Duodenal mucosa (tissue), 2 donors: ENCODE results near the gene ELOVL5.

Experiments used
- H3K27ac ChIP-seq: one replicate; pipeline ENCODE4 v1.7.0; 2013; ENCODE audit warnings: low read depth, low read length
- H3K27me3 ChIP-seq, 2 donors: one replicate each; pipeline ENCODE4 v1.7.0; 2013; ENCODE audit warnings: low read length in 2 of 2, control low read depth in 1 of 2; ENCODE audit not compliant: insufficient read depth in 2 of 2, control insufficient read depth in 1 of 2
- H3K36me3 ChIP-seq, 2 donors: one replicate each; pipeline ENCODE4 v1.7.0; 2013; ENCODE audit warnings: low read length in 2 of 2, control low read depth in 1 of 2; ENCODE audit not compliant: insufficient read depth in 2 of 2, control insufficient read depth in 1 of 2
- H3K4me1 ChIP-seq, 2 donors: one replicate each; pipeline ENCODE4 v1.7.0; 2013; ENCODE audit warnings: low read length in 2 of 2, control low read depth in 1 of 2; ENCODE audit not compliant: insufficient read depth in 2 of 2, control insufficient read depth in 1 of 2
- H3K4me3 ChIP-seq, 2 donors: one replicate each; pipeline ENCODE4 v1.7.0; 2013; ENCODE audit warnings: low read length in 2 of 2, low read depth in 1 of 2
- H3K9ac ChIP-seq, 2 donors: one replicate each; pipeline ENCODE4 v1.7.0; 2013; ENCODE audit warnings: low read length in 2 of 2, low read depth in 1 of 2
- H3K9me3 ChIP-seq, 2 donors: one replicate each; pipeline ENCODE4 v1.7.0; 2013; ENCODE audit warnings: low read length in 2 of 2, control low read depth in 1 of 2; ENCODE audit not compliant: control insufficient read depth in 1 of 2

The ELOVL5 gene

DNA sequence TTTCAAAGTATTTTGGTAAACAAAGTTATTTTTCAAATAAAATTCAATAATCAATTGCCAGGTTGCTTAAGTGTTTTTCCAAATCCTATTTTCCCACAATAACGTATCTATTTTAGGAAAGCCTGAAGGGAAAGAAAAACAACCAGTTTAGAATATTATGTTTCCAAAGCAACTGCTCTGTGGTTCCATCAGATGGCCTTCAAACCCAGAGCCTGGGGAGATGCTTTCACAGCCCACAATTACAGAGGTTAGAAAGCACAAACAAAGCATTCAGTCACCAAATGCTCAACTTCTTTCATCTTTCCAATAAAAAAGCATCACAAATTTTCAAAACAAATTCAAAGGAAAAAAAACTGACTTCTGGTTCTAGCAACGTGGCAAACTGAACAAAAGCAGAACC lies 66.0 kb downstream of the ELOVL5 start:
- H3K4me1 ChIP-seq: peaks cover 8 to 10% of the 10 kb centered on the region in 2 donors
- no peak overlapping the region for H3K4me3 ChIP-seq
- no peak overlapping the region for H3K27ac ChIP-seq
- H3K36me3 ChIP-seq: peaks cover 0 to 3% of the 10 kb centered on the region in 2 donors
- no peaks in the 10 kb centered on the region for H3K27me3 ChIP-seq
- no peak overlapping the region for H3K9ac ChIP-seq
- no peaks in the 10 kb centered on the region for H3K9me3 ChIP-seq

- no peaks in the 10 kb centered on the region for H3K27me3 ChIP-seq
- H3K36me3 ChIP-seq: peaks cover 0 to 3% of the 10 kb centered on the region in 2 donors
- H3K27ac ChIP-seq: no peak overlapping the region
- H3K4me1 ChIP-seq: peaks cover 8 to 10% of the 10 kb centered on the region in 2 donors
- no peaks in the 10 kb centered on the region for H3K9me3 ChIP-seq
- H3K9ac ChIP-seq: no peak overlapping the region
- no peak overlapping the region for H3K4me3 ChIP-seq
Observed at GRCh38 chr6:53282234-53282633, 66.5 kb downstream of the ELOVL5 start.

GRCh38 chr6:53281518-53282215 lies 67.1 kb downstream of the ELOVL5 start:
- no peak overlapping the region for H3K9ac ChIP-seq
- H3K27me3 ChIP-seq: no peaks in the 10 kb centered on the region
- no peak overlapping the region for H3K4me3 ChIP-seq
- H3K4me1 ChIP-seq: peaks cover 8 to 10% of the 10 kb centered on the region in 2 donors
- no peak overlapping the region for H3K27ac ChIP-seq
- peaks cover 0 to 7% of the 10 kb centered on the region in 2 donors for H3K36me3 ChIP-seq
- H3K9me3 ChIP-seq: no peaks in the 10 kb centered on the region

DNA sequence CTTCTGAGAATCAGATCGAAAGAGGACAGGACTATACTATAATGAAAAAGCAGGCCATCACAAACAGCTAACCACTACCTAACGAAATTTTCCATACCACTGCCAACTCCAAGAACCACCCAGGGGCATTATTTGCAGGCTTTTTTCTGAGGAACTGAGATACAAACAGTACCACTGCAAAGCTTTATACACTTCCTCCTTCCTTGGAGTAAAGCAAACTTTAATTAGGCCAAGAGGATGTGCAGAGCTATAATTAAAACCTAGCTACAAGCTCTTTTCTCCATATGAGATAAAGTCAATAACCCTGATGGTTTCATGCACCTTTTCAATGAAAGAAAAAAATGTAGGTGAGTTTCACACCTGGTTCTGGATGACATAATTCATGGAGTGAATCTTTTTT lies 68.5 kb downstream of the ELOVL5 start:
- no peak overlapping the region for H3K27ac ChIP-seq

GRCh38 chr6:53279293-53279692 lies 69.5 kb downstream of the ELOVL5 start:
- Histone ChIP-seq H3K9me3 (no peaks in the 10 kb centered on the region), H3K4me1 (peaks cover 8 to 10% of the 10 kb centered on the region in 2 donors), H3K27ac (no peak overlapping the region), H3K9ac (no peak overlapping the region), H3K4me3 (no peak overlapping the region), H3K36me3 (peaks cover 0 to 17% of the 10 kb centered on the region in 2 donors), H3K27me3 (no peaks in the 10 kb centered on the region)

More for the DNA sequence above, 68.5 kb downstream of the ELOVL5 start:
- Histone ChIP-seq H3K27me3 (no peaks in the 10 kb centered on the region), H3K36me3 (peaks cover 0 to 9% of the 10 kb centered on the region in 2 donors), H3K9me3 (no peaks in the 10 kb centered on the region), H3K4me1 (peaks cover 8 to 10% of the 10 kb centered on the region in 2 donors), H3K4me3 (no peak overlapping the region), H3K9ac (no peak overlapping the region)

DNA sequence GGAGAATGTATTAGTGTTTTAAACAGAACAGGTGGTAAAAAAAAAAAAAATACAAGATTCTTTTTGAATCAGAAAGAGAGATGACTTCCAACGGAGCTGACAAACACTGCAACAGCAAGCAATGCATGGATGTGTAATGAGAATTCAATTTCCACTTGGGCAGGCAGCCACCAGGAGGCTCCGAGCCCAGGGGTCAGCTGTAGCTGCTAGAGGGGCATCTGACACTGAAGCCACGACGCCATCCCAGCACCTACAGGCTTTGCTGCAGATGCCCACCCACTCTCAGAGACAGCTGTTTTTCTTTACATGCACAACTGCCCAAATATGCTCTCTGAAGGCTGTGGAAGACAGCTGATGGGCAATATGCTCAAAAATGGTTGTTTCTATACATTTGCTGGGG lies 75.4 kb downstream of the ELOVL5 start:
- H3K27me3 ChIP-seq: no peaks in the 10 kb centered on the region
- H3K36me3 ChIP-seq: peaks cover 0 to 59% of the 10 kb centered on the region in 2 donors
- H3K4me3 ChIP-seq: no peak overlapping the region
- H3K9ac ChIP-seq: no peak overlapping the region
- no peak overlapping the region for H3K27ac ChIP-seq
- H3K4me1 ChIP-seq: no peaks in the 10 kb centered on the region
- no peaks in the 10 kb centered on the region for H3K9me3 ChIP-seq

- Histone ChIP-seq H3K9me3 (no peaks in the 10 kb centered on the region), H3K4me3 (no peak overlapping the region), H3K36me3 (peaks cover 0 to 55% of the 10 kb centered on the region in 2 donors), H3K27me3 (no peaks in the 10 kb centered on the region), H3K27ac (no peak overlapping the region), H3K4me1 (no peaks in the 10 kb centered on the region), H3K9ac (no peak overlapping the region)
Observed at GRCh38 chr6:53269827-53270226, 78.9 kb downstream of the ELOVL5 start.

DNA sequence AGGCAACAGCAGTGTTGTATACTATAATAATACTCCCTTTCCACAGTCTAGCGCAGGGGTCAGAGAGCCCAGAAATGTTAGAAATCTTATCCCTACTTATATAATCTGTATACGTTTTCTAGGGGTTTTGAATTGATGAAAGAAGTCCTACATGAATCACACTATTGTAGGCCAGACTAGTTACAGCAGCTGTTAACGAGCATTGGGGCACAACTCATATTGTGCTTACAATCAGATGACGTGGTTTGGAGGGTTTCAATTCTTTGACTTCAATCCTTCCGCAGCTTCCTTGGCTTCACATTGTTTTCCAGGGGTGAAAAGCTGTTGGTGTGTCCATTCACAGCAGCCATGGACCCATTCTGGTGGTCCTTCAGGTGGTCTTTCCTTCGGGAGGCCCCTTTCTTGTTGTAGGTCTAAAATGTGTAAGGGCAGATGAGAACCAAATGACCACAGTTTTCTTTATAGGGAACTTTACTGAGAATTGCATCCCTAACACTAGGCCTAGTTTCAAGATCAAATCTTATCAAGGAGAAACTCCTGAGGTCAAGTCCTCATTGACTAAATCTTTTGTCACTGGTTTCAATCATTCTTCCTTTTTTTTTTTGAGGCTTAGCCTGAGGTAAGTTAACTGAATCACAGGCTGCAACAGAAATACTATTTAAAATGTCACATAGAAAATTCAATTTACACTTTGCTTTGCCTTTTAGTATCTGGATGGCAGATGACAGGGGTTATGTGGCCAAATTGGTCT lies 79.7 kb downstream of the ELOVL5 start:
- Histone ChIP-seq H3K9ac (no peak overlapping the region), H3K27ac (no peak overlapping the region), H3K36me3 (peaks cover 0 to 52% of the 10 kb centered on the region in 2 donors)

DNA sequence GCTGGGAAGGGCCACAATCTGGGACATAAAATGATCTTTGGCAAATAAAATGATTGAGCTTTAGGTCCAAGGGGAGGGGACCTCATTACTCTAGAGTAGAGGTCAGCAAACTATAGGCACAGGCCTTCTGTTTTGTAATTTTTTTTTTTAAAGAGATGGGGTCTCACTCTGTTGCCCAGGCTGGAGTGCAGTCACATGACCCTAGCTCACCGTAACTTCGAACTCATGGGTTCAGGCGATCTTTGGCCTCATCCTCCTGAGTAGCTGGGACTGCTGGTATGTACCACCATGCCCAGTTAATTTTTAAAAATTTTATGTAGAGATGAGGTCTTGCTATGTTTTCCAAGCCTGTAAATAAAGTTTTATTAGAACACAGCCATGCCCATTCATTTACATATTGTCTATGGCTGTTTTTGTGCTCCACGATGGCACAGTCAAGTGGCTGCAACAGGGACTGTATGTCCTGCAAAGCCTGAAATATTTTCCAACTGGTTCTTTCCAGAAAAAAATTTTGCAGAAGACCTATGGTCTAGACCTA lies 82.1 kb downstream of the ELOVL5 start:
- H3K27ac ChIP-seq: no peak overlapping the region
- H3K4me3 ChIP-seq: no peak overlapping the region
- no peaks in the 10 kb centered on the region for H3K27me3 ChIP-seq
- H3K36me3 ChIP-seq: peaks cover 0 to 39% of the 10 kb centered on the region in 2 donors
- no peaks in the 10 kb centered on the region for H3K9me3 ChIP-seq
- no peak overlapping the region for H3K9ac ChIP-seq
- H3K4me1 ChIP-seq: no peaks in the 10 kb centered on the region

More for the DNA sequence above, 79.7 kb downstream of the ELOVL5 start:
- H3K4me3 ChIP-seq: no peak overlapping the region
- no peaks in the 10 kb centered on the region for H3K4me1 ChIP-seq
- H3K27me3 ChIP-seq: no peaks in the 10 kb centered on the region
- no peaks in the 10 kb centered on the region for H3K9me3 ChIP-seq

- H3K4me1 ChIP-seq: no peaks in the 10 kb centered on the region
- H3K4me3 ChIP-seq: no peak overlapping the region
- no peak overlapping the region for H3K9ac ChIP-seq
- H3K9me3 ChIP-seq: no peaks in the 10 kb centered on the region
- no peaks in the 10 kb centered on the region for H3K27me3 ChIP-seq
- peaks cover 0 to 32% of the 10 kb centered on the region in 2 donors for H3K36me3 ChIP-seq
- no peak overlapping the region for H3K27ac ChIP-seq
Observed at GRCh38 chr6:53264915-53265607, 83.7 kb downstream of the ELOVL5 start.
